DMS153 (cell line): ENCODE data around the gene OSMR.

ENCODE experiments used
- DNase-seq: peaks from one replicate; lab custom pipeline; 2025; lab: John Stamatoyannopoulos, UW

The OSMR gene

DNA sequence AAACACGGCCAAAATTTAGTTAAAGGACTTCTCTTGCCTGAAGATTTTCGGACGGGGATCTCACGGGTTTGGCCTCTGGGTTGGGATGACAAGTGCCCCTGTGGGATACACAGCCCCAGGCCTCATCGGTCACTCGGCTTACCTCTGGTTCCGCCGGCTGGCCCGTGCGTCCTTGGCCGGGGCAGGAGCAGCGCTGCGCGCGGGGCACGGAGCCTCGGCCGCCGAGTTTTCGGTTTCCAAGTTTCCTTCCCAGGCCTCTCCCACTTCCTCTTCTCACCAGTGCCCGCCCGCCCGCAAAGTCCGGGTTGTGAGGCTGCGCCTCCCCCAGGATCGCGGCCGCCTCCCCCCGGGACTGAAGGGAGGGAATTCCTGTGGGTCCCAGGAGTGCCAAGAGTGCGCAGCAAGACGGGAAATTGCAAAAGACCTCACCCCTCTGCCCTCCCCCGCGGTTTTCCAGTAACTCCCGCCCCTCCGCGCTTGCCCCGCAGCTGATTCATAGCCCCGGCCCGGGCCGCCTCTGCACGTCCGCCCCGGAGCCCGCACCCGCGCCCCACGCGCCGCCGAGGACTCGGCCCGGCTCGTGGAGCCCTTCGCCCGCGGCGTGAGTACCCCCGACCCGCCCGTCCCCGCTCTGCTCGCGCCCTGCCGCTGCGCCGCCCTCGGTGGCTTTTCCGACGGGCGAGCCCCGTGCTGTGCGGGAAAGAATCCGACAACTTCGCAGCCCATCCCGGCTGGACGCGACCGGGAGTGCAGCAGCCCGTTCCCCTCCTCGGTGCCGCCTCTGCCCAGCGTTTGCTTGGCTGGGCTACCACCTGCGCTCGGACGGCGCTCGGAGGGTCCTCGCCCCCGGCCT, at the start of gene OSMR:
Gene OSMR, plus strand, starts transcription at position 487 of the 853 bp plus-strand sequence. CDS start 23,033 bp downstream, outside the sequence.
- DNase-seq = no peak

DNA sequence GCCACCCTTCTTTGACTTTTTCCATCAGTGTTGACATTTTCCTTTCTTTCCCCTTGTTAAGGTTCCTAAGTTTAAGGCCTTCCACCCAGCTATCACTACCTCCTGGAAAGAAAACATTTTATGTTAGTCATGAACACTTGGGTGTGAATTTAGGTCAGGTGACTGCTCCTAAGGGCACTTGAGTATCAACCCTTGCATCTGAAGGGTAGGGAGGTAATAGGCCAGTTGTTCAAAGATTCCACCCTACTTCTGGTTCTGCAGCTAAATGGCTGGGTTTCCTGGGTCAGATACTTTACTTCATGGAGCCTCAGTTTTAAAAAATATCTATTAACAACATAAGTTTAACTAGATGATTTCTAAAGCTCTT, 49.1 kb upstream of the OSMR start:
- DNase-seq = no peak

DNA sequence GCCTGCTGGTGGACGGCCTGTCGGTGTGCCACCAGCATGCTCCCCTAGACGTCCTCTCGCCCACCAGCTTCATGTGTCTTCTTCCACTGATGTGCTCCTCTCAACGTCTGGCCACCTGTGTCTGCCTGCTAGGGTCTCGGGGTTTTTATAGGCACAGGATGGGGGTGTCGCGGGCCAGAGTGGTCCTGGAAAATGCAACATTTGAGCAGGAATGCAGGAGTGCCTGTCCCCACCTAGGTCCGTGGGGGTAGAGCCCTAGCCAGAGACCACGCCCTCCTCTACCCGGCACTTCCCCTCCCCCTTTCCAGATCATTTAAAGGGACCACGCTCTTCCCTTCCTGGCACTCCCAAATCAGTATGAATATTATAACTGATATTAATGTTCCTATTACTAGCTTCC, 48.0 kb upstream of the OSMR start:
- DNase-seq = no peak

DNA sequence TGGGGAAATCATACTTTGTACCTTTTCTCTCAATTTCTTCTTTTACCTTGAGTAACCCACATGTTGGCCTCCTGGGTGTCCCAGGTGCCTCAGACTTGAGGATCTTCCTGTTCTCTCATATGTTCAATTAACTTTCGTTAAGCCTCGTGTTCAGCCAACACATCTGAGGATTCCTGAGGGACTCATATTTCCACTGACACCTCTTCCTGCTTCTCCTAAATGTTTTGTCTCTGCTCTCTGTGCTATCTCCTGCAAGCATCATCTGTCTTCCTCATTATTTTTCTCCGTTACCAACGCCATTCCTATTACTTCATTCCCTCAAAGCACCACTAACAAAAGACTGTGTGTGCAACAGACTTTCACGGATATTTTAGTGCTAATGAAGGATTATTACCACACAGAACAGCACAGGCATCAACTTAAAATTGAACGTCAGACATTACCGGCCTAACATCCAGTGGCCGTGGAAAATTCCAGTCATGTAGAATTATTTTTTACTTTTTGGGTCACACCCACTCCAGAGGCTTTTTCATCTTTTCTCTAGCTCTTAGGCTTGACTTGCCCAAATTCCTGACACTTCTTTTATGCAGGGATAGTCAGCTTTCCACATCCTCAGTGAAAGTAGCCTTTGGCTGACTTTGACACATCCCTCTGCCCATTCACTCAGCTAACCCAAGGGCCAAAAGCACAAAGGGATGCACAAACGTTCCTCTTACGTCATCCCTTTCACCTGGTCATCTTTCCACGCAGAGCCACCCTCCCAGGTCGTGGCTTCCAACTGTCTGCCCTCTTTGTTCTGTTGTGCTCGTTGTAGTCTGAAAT, 46.0 kb upstream of the OSMR start:
- no peak for DNase-seq

DNA sequence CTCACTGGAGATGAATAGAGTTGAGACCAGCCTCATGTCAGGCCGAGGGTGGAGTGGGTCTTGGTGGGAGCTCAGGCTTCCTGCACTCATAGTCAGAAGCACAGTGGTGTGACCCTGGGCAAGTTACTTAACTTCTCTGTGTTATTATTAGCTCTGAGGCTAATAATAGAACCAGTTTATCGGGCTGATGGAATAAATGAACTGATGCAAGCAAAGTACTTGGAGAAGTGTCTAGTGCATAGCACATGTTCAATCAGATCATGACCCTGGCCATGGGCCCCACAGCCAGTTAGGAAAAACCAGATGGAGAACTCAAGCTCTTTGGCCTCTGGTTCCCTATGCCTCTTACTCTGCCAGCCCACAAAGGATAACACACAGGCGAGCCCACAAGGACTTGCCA, 45.3 kb upstream of the OSMR start:
- no peak for DNase-seq

DNA sequence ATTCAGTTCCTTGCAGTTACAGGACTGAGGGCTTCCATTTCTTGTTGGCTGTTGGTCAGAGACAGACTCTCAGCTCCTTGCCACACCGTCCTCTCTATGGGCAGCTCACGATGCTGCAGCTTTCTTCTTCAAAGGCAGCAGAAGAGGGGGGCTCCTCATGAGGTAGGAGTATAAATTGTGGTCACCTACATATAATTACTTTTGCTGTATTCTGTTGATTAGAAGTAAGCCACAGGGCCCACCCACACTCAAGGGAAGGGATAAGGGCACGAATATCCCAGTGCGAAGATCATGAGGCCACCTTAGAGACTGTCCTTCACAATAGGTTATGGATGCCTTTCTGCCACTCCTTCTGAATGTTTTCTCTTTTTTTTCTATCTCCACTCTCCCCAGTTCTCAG, 43.7 kb upstream of the OSMR start:
- no peak for DNase-seq

DNA sequence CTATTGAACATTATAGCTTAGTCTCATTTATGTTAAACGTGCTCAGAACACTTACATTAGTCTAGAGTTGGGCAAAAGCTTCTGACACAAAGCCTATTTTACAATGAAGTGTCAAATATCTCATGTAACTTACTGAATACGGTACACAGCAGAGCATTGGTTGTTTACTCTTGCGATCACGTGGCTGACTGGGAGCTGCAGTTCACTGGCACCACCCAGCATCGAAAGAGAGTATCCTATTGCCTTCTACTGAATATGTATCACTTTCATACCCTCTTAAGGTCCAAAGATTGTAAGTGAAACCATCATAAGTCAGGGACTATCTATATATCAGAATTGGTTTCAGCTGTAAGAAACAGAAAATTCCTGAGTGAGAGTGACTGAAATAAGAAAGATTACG, 42.6 kb upstream of the OSMR start:
- DNase-seq = no peak

DNA sequence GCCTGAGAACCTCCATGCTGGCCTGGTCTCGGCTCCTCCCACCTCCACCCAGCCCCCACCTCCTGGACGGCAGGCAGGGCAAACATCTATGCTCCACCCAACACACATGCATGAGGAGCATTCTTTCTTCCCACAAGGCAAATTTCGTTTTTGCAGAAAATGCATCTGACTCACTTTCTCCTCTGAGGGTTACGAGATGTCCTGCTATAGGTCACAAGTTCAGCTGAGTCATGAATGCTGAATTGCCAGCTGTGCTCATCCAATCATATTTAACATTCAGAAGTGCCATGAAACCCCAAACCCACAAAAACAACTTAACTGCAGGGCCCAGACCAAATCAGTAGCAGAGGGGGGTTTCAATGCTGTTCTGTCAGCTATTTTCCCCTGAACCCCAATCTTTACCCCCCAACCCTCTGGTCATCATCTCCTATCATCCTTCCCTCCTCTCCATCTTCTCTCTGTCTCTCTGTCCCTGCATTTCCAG, 39.0 kb upstream of the OSMR start:
- DNase-seq = no peak

DNA sequence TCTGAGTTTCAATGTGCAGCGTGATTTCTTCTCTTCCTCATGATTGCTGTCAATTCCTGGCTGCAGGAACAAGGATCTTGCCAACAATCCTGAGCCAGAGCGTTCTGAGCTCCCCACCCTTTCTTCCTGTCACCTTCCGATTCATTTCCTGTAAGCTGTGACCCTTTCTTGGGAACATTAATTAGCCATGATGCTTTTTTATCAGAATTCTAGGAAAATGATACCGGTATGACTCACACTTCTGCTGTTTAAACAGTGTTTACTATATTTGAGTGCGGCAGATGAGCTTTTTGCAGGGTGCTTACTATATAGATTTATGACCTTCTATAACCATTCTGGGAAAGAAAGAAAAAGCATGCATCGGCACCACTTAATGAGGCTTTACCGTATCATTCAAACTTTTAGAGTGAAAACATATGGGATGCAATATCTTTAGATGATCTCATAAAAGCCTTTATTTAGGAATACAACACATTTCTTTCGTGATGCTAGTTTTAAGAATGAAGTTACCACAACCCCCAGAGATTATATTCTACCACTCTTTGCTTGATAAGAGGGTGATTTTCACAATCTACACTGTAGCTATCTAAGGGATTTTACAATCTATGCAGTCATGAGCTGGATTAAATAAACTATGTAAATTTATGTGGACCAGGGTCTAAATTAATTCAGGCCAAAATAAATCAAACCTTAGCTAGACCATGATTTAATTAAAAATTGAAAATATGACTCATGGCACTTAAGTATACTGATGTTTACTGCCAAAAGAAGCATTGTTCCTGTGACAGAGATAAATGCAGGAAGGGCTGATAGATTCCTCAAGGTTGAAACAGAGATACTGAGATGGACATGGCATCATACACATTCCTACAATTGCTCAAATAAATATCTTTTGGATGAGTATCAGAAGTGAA, 38.0 kb upstream of the OSMR start:
- DNase-seq = no peak

DNA sequence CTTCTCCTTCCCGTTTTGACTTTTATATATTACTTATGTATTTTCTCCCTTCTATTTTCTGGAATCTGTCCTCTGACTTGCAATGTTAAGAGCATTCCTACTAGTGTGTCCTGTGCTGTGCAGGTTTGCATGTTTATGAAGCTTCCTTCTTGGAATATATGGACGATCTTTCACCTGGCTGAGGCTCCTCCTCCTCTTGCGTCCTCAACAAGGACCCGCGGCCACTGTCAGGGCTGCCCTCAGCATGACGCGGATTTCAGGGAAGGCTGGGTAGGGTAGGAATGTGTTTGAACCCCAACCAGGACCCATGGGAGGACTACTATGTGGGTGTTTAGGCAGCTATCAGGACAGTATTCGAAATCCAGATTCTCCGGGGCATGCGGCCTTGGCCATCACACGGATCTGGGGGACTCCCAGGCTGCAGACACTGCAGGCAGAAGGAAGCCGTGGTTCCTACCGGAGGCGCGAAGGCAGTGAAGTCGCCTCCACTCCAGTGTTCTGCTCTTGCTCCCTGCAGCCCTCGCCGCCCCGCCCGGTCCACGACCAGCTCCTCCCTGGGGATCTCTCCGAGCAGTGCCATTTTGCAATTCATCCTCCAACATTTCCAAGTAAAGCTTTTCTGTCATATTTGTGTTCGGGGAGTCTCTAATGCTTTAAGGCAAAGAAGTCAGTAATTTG, 37.0 kb upstream of the OSMR start:
- no peak for DNase-seq

DNA sequence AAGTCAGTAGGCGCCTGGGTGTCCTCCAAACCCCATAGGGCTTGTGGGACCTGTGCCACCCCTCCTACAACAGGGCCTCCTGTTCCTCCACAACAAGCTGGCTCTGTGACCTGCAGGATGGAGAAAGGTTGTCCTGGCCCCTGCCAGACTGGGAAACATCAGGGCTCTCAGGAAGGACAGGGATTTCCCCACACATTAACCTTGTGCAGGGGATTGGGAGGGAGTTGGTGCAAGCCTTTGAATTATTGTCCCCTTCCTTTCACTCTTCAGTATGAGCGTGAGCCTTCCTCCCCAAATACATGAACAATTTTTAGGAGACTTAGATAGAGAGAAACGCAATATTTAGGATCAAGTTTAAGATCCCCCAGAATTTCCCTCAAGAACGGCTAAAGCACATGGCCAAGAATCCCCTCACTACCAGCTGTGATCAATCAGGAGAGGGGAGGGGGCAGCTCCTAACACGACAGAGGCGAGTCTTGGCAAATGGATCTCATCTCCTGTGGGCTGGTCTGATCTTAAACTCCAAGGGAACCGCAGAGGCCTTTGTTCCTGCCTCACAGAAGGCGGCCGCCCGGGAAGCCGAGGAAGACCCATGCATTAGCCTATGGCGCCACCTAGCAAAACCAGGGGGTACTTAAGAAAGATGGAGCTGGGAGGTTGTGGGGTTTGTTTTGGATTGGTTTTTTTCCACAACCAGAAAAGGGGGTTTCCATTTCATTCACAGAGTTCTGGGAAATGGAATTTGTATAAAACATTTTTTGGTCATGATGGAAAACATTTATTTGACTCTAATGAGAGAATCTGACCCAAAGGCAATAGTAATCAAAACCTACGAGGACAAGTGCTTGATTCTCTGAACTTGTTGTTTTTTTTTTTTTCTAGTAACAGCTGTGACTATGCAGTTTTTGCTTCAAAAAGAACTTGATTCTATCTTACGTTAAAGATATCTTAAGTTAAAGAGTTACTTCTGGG, 36.1 kb upstream of the OSMR start:
- DNase-seq = peak; percentile 83

DNA sequence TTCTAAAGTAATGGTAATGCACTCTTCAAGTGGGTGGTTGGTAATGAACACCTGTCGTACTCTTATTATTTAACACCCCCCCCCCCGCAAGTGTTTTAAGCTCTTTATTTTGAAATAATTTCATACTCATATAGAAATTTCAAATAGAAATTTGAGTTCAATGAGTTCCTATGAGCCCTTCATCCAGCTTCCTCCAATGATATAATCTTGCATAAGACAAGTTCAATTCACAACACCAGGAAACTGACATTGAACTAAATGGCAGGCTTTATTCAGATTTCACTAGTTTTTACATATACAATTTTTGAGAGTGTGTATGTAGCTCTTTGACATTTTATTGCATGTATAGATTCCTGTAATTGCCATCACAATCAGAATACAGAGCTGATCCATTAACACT, 30.9 kb upstream of the OSMR start:
- DNase-seq = no peak

DNA sequence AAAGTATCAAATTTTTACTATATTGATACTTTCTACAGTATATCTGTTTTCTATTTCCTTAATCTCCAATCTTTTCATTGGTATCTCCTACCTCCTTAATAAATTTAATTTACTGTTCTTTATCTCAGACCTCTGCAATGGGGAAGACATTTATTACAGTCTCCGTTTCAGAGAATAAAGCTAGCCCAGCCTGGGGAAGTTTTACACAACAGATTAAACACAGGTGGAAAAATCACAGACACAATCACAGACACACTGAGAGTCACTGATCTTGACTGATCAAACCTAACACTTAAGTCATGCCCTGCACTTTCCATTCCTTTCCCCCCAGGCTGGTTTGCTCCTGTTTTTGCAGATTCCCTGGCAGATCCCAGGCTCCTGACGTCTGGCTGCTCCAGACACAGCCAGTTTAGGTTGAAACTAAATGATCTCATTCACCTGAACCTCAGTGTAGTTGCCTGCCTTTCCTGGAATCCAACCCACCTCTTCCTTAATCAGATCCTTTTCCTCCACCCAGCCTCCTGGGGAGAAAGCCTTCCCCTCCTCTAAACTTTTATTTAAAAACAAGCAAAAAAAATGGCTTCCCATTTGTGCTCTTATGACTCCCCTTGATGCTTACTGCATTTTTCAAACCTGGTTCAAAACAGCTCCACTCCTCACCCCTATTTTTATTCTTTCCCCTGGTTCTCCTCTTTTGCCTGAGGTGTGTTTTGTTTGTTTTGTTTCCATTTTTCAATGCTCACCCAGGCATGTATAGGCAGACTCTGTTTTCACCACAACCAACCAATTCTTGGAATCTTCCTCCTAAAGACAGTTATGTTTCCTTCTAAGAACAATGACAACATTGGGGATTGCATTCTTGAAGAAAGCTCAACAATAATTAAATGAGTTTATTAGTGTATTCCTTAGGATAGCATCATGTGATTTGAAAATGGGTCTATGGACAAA, 29.5 kb upstream of the OSMR start:
- no peak for DNase-seq

DNA sequence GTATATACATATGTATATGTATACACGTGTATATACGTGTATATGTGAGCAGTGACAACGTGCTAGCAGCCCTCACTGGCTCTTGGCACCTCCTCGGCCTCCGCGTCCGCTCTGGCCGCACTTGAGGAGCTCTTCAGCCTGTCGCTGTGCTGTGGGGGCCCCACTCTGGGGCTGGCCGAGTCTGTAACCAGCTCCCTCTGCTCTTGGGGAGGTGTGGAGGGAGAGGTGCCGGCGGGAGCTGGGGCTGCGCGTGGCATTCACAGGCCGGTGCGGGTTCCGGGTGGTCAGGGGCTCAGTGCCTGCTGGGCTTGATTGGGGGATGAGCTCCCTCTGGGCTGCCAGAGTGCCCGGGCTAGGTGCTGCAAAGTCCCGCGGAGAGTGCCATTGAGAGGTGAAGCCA, 24.1 kb upstream of the OSMR start:
- no peak for DNase-seq

DNA sequence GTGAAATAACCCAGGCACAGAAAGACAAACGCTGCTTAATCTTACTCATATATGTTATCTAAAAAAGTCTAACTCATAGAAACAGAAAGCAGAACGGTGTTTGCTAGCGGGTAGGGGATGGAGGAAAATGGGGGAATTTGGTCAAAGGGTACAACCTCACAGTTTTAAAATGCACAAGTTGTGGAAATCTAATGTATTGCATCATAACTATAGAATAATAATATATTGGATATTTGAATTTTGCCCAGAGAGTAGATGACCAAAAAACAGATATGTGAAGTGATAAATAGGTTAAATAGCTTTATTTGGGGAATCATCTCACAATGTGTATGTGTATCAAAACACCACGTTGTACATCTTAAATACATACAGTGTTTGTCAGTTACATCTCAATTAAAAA, 22.3 kb upstream of the OSMR start:
- no peak for DNase-seq

DNA sequence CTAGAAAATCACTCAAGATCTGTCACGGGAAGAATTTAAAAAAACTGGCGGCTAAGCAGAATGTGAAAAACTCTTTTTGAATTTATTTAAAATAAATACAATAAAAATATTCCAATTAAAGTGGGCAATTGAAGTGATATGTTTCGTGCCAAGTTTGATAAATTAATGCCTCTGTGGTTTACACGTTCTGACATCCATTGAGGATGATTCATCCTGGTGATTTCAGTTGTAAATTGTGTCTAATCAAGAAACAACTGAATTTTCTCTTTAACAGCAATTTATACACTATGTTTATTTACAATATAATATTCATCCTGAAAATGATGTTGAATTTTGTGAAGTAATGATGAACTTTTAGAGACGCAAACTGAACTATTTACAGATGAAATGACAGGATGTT, 21.0 kb upstream of the OSMR start:
- no peak for DNase-seq

DNA sequence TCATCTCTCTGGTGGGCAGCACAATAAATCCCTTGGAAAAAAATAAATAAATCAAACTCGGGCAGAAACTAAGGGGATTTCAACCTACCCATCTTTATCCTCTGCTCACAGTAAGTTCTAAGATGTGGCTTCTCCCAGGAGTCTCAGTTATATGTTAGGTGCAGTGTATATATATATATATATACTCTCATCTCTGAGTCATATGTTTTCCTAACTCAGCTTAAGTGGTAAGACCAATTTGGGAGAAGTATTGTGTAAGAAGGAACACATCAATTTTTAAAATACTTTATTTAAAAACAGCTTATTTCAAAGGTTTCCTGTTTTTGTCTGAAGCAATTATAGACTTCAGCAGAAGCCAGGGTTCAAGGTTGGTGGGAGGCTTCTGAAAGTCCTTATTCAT, 20.3 kb upstream of the OSMR start:
- no peak for DNase-seq

DNA sequence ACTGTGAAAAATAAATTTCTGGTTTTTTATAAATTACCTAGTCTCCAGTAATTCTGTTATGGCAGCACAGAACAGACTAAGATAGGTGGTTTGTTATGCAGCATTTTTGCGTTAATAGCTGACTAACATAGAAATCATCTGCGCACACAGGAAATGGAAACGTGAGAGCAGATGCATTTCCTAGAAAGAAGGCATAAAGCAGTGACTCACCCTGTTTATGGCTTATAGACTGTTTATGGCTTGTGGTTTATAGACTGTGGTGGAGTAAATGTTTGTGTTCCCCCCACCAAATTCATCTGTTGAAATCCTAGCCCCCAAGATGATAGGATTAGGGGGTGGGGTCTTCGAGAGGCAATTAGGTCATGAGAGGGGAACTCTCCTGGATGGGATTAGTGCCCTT, 18.3 kb upstream of the OSMR start:
- DNase-seq = no peak

DNA sequence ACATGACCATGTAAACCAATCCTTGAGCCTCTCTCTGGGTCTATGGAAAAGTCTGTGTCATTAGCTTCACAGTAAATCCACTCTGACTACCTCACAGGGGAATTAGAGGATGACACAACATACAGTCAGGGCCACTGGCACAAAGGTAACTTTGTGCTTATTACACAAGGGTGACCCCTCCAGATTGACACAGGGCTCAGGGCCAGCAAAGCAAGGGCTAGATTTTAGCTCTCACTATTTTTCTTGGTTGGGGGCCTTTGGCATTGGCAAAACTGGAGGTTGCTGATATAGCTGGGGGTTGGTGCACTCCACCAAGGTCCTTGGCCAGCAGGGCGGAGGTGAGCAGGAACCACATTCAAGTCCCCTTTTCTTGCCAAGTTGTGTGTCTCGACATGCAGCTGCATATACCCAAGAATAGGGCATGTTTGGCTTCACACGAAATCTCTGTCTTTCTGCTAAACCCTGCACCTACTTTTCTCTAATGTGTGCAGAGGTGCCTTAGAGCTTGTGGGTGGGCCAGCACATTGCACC, 15.2 kb upstream of the OSMR start:
- DNase-seq = no peak
